Ramos (cell line): Measurements from ENCODE around the gene TSSK6.

Source experiments
- in situ Hi-C: fragments of 300-500 bp; cut with MboI; formaldehyde crosslinking; loops from one replicate; pipeline ENCODE4 v1.14.3; 2022; ENCODE audit warnings: low sequenced_read_pairs; ENCODE audit not compliant: unreplicated experiment

Gene TSSK6

GRCh38 chr19:19491321-19492025, 23.9 kb downstream of the TSSK6 start:
- in situ Hi-C loops, result loop anchor here (5.0 to 10.0 kb wide), 2 partner anchors 124 to 307 kb away; no protein-coding TSS in a partner anchor

GRCh38 chr19:19490214-19490968, 25.0 kb downstream of the TSSK6 start:
- in situ Hi-C loops, result loop anchor here (5.0 to 10.0 kb wide), 2 partner anchors 123 to 306 kb away; no protein-coding TSS in a partner anchor

GRCh38 chr19:19489804-19490204, 25.5 kb downstream of the TSSK6 start:
- in situ Hi-C loops, result loop anchor here (5.0 to 10.0 kb wide), 2 partner anchors 123 to 305 kb away; no protein-coding TSS in a partner anchor

- in situ Hi-C loops, result no loop called here
Observed at GRCh38 chr19:19488875-19489690, 26.3 kb downstream of the TSSK6 start.

GRCh38 chr19:19487950-19488874, 27.1 kb downstream of the TSSK6 start:
- in situ Hi-C loops, result no loop called here

- in situ Hi-C loops, result no loop called here
Observed at GRCh38 chr19:19487077-19487949, 28.0 kb downstream of the TSSK6 start.

GRCh38 chr19:19486343-19487076, 28.8 kb downstream of the TSSK6 start:
- in situ Hi-C loops, result no loop called here

GRCh38 chr19:19485998-19486290, 29.4 kb downstream of the TSSK6 start:
- in situ Hi-C loops, result no loop called here

GRCh38 chr19:19485161-19485997, 30.0 kb downstream of the TSSK6 start:
- in situ Hi-C loops, result no loop called here

GRCh38 chr19:19482809-19483596, 32.3 kb downstream of the TSSK6 start:
- in situ Hi-C loops, result no loop called here

- in situ Hi-C loops, result no loop called here
Observed at GRCh38 chr19:19480688-19481087, 34.7 kb downstream of the TSSK6 start.

GRCh38 chr19:19477705-19478383, 37.5 kb downstream of the TSSK6 start:
- in situ Hi-C loops, result no loop called here

- in situ Hi-C loops, result no loop called here
Observed at GRCh38 chr19:19475849-19476828, 39.2 kb downstream of the TSSK6 start.

GRCh38 chr19:19475015-19475765, 40.2 kb downstream of the TSSK6 start:
- in situ Hi-C loops, result no loop called here
